ENCODE results near the gene COL5A1.
"Not testable (repeated sequence)": the region's sequence is repeated elsewhere in the genome, so short reads cannot be mapped to it uniquely, and the experiment has no call there.

Gene COL5A1

DNA sequence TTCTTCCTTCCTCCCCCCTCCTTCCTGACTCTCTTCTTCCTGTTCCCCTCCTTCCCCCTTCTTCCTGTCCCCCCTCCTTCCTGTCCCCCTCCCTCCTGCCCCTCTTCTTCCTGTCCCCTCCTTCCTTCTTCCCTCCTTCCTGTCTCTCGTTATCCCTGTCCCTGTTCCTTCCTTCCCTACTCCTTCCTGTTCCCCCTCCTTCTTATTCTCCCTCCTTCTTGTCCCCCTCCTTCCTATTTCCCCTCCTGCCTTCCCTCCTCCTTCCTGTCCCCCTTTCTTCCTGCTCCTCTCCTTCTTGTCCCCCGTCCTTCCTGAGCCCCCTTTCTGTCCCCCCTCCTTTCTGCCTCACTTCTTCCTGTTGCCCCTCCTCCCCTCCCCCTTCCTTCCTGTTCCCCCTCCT, 70.6 kb downstream of the COL5A1 start:
- no peak for DNase-seq

DNA sequence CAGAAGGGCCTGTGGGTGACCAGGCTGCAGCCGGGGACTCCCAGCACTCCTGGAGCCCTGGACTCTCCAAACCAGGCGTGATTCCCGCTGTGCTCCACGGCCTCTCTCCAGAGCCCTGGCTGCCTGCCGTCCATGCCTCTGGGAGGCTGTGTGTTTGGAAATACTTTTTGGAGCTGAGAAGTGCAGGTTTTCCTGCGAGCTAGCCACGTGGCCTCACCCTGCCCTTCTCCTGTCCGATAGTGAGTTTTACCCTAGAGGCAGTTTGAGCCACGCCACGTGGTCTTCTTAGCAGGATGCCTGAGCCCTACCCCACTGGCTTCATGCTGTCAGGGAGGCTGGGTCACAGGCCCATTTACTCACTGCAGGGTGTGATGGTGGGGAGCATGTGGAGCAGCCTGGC, 71.3 kb downstream of the COL5A1 start:
- no peak for DNase-seq

GRCh38 chr9:134715536-134715935, 73.9 kb downstream of the COL5A1 start:
- DNase-seq, result not testable (repeated sequence)

- DNase-seq, result no peak
Measured at GRCh38 chr9:134716067-134716466, 74.5 kb downstream of the COL5A1 start.

DNA sequence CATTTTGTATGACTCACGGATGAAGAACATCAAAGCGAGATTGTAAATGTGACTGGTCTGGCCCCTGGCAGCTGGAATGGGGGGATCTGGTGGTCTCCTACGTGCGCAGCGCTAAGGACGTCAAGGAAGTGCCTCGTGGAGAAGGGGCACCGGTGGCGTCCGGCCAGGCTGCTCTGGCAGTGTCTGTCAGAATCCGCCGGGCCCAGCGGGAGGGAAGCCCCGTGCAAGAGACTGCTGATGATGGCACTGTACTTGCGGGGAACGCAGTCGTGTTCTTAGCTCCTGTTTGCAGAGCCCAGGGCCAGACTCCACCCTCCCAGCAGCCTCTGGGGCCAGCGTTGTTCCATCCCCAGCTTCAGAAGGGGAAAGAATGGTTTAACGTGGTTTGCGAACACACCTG, 75.5 kb downstream of the COL5A1 start:
- no peak for DNase-seq

- DNase-seq, result no peak
Measured at GRCh38 chr9:134717924-134718645, 76.5 kb downstream of the COL5A1 start.

GRCh38 chr9:134719331-134719730, 77.7 kb downstream of the COL5A1 start:
- DNase-seq, result no peak

GRCh38 chr9:134720136-134720753, 78.6 kb downstream of the COL5A1 start:
- DNase-seq, result no peak

GRCh38 chr9:134720796-134721195, 79.2 kb downstream of the COL5A1 start:
- DNase-seq, result no peak

- DNase-seq, result no peak
Measured at GRCh38 chr9:134721344-134721743, 79.7 kb downstream of the COL5A1 start.

GRCh38 chr9:134722120-134722701, 80.6 kb downstream of the COL5A1 start:
- DNase-seq, result no peak

- DNase-seq, result no peak
Measured at GRCh38 chr9:134723037-134723436, 81.4 kb downstream of the COL5A1 start.

- DNase-seq, result no peak
Measured at GRCh38 chr9:134723491-134724190, 82.0 kb downstream of the COL5A1 start.

- no peak for DNase-seq
Measured at GRCh38 chr9:134724202-134724911, 82.8 kb downstream of the COL5A1 start.

- DNase-seq, result no peak
Measured at GRCh38 chr9:134724912-134725604, 83.5 kb downstream of the COL5A1 start.

GRCh38 chr9:134725605-134725940, 84.0 kb downstream of the COL5A1 start:
- DNase-seq, result no peak

DNA sequence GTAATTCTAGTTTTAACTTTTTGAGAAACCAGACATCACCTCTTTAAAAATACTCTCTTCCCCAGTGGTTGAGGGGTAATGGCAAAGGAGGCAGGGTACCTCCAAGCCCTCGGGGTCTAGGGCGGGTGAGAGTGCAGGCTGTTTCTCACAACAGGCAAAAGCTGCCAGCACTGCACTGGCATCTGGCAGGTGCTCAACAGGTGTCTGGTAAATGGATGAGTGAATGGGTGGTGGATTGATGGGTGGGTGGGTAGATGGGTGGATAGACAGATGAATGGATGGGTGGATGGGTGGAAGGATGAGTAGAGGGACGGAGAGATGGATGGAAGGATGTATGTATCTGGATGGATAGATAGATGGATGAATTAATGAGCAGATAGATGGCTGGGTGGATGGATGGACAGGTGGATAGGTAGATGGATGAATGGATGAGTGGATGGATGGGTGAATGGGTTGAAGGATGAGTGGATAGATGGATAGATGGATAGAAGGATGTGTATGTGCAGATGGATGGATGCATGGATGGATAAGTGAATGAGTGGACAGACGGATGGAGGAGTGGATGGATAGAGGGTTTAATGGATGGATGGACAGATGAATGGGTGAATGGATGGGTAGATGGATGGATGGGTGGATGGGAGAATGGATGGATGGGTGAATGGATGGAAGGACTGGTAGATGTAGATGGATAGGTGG, 84.6 kb downstream of the COL5A1 start:
- DNase-seq, result no peak

- no peak for DNase-seq
Measured at GRCh38 chr9:134726722-134727034, 85.1 kb downstream of the COL5A1 start.

- no peak for DNase-seq
Measured at GRCh38 chr9:134728021-134728795, 86.6 kb downstream of the COL5A1 start.

- no peak for DNase-seq
Measured at GRCh38 chr9:134728801-134729495, 87.3 kb downstream of the COL5A1 start.

Measured in left hindlimb (tissue), 1 donor.